HEK293 (cell line): ENCODE data around the gene NR4A3.

Experiments used
- CTCF ChIA-PET: fragments of 350-600 bp; formaldehyde crosslinking; extraction: SDS; loops from one replicate; lab custom pipeline; 2021; ENCODE audit warnings: antibody characterized with exemption; lab: Yijun Ruan, JAX
- POLR2A ChIA-PET: fragments of 300-600 bp; formaldehyde crosslinking; extraction: SDS; loops from one replicate; lab custom pipeline; 2020; ENCODE audit warnings: antibody characterized with exemption, inconsistent platforms; lab: Yijun Ruan, JAX
- H3K27ac ChIP-seq: fragments of 200-500 bp; sonication (Bioruptor generic); 2 replicates; pipeline ENCODE4 v1.5.1; 2014; ENCODE audit warnings: low read depth, low read length, control low read depth, inconsistent platforms; ENCODE audit errors: extremely low read depth
- H3K36me3 ChIP-seq, 2 experiments: fragments of 200-500 bp in 1 of 2; sonication (Bioruptor generic) in 1 of 2; 1 replicate in 1 of 2; 2 replicates in 1 of 2; pipeline ENCODE4 v1.5.1; 2014 to 2017; ENCODE audit warnings: inconsistent platforms in 2 of 2, low read length in 2 of 2; ENCODE audit not compliant: control insufficient read depth in 2 of 2, insufficient read depth in 1 of 2
- H3K4me1 ChIP-seq: fragments of 200-500 bp; sonication (Bioruptor generic); 2 replicates; pipeline ENCODE4 v1.5.1; 2014; ENCODE audit warnings: mild to moderate bottlenecking, low read length, inconsistent platforms; ENCODE audit not compliant: control insufficient read depth, insufficient read depth
- H3K4me3 ChIP-seq: 2 replicates; pipeline ENCODE4 v1.5.1; 2011; ENCODE audit warnings: low read depth, mild to moderate bottlenecking, control low read depth, low read length, moderate library complexity
- H3K9me3 ChIP-seq: fragments of 200-500 bp; sonication (Bioruptor generic); 2 replicates; pipeline ENCODE4 v1.5.1; 2014; ENCODE audit warnings: low read depth, low read length, inconsistent platforms; ENCODE audit not compliant: control insufficient read depth, insufficient read depth
- GLIS1 ChIP-seq: fragments of 450-650 bp; formaldehyde crosslinking; IDR thresholded peaks from 2 replicates; pipeline ENCODE4 v1.5.1; 2016; ENCODE audit warnings: missing biosample characterization, missing genetic modification characterization
- KLF8 ChIP-seq: fragments of 450-650 bp; formaldehyde crosslinking; IDR thresholded peaks from 2 replicates; pipeline ENCODE4 v1.5.1; 2016; ENCODE audit warnings: missing biosample characterization, missing genetic modification characterization
- SETDB1 ChIP-seq: IDR thresholded peaks from one replicate; pipeline ENCODE4 v1.6.1; 2017; ENCODE audit warnings: mild to moderate bottlenecking, low read length, moderate library complexity, mixed read lengths; ENCODE audit not compliant: insufficient read length
- ZBTB20 ChIP-seq: fragments of 450-650 bp; formaldehyde crosslinking; IDR thresholded peaks from 2 replicates; pipeline ENCODE4 v1.5.1; 2016; ENCODE audit warnings: missing biosample characterization, missing genetic modification characterization
- ZFP3 ChIP-seq: fragments of 450-650 bp; formaldehyde crosslinking; IDR thresholded peaks from 2 replicates; pipeline ENCODE4 v1.5.1; 2016; ENCODE audit warnings: low read depth, missing biosample characterization, missing genetic modification characterization
- ZNF184 ChIP-seq: fragments of 450-650 bp; IDR thresholded peaks from 2 replicates; pipeline ENCODE4 v1.5.1; 2018; ENCODE audit warnings: missing biosample characterization, mild to moderate bottlenecking, missing genetic modification characterization
- ZNF354C ChIP-seq: fragments of 450-650 bp; formaldehyde crosslinking; IDR thresholded peaks from 2 replicates; pipeline ENCODE4 v1.5.1; 2016; ENCODE audit warnings: missing biosample characterization, missing genetic modification characterization, low read depth, borderline replicate concordance
- ZNF37A ChIP-seq: fragments of 450-650 bp; IDR thresholded peaks from 2 replicates; pipeline ENCODE4 v1.5.1; 2018; ENCODE audit warnings: missing biosample characterization, missing genetic modification characterization
- ZNF404 ChIP-seq: fragments of 450-650 bp; formaldehyde crosslinking; IDR thresholded peaks from 2 replicates; pipeline ENCODE4 v1.5.1; 2017; ENCODE audit warnings: missing biosample characterization, missing genetic modification characterization
- ZNF426 ChIP-seq: fragments of 450-650 bp; formaldehyde crosslinking; IDR thresholded peaks from 2 replicates; pipeline ENCODE4 v1.5.1; 2017; ENCODE audit warnings: missing biosample characterization, missing genetic modification characterization, mild to moderate bottlenecking, inconsistent platforms, moderate library complexity
- ZNF48 ChIP-seq: fragments of 450-650 bp; formaldehyde crosslinking; IDR thresholded peaks from 2 replicates; pipeline ENCODE4 v1.5.1; 2016; ENCODE audit warnings: missing biosample characterization, missing genetic modification characterization
- ZNF501 ChIP-seq: fragments of 450-650 bp; formaldehyde crosslinking; IDR thresholded peaks from 2 replicates; pipeline ENCODE4 v1.5.1; 2016; ENCODE audit warnings: missing biosample characterization, missing genetic modification characterization
- ZNF510 ChIP-seq: fragments of 450-650 bp; formaldehyde crosslinking; IDR thresholded peaks from 2 replicates; pipeline ENCODE4 v1.5.1; 2018; ENCODE audit warnings: mild to moderate bottlenecking, missing genetic modification characterization, missing biosample characterization; ENCODE audit not compliant: insufficient replicate concordance
- ZNF654 ChIP-seq: fragments of 450-650 bp; formaldehyde crosslinking; IDR thresholded peaks from 2 replicates; pipeline ENCODE4 v1.5.1; 2016; ENCODE audit warnings: low read depth, missing biosample characterization, missing genetic modification characterization
- ZNF660 ChIP-seq: fragments of 450-650 bp; IDR thresholded peaks from 2 replicates; pipeline ENCODE4 v1.5.1; 2018; ENCODE audit warnings: missing biosample characterization, mild to moderate bottlenecking, missing genetic modification characterization
- ZNF707 ChIP-seq: fragments of 450-650 bp; formaldehyde crosslinking; IDR thresholded peaks from 2 replicates; pipeline ENCODE4 v1.5.1; 2016; ENCODE audit warnings: missing biosample characterization, missing genetic modification characterization
- ZNF837 ChIP-seq: fragments of 450-650 bp; formaldehyde crosslinking; IDR thresholded peaks from 2 replicates; pipeline ENCODE4 v1.5.1; 2016; ENCODE audit warnings: missing biosample characterization, missing genetic modification characterization
- TF ChIP-seq, protein P1 (sequence below): fragments of 450-650 bp; formaldehyde crosslinking; IDR thresholded peaks from 2 replicates; pipeline ENCODE4 v1.5.1; 2016; ENCODE audit warnings: missing biosample characterization, missing genetic modification characterization
- TF ChIP-seq, protein P2 (sequence below): fragments of 450-650 bp; formaldehyde crosslinking; IDR thresholded peaks from 2 replicates; pipeline ENCODE4 v1.5.1; 2016; ENCODE audit warnings: missing biosample characterization, missing genetic modification characterization
- TF ChIP-seq, protein P3 (sequence below): fragments of 450-650 bp; formaldehyde crosslinking; IDR thresholded peaks from 2 replicates; pipeline ENCODE4 v1.5.1; 2016; ENCODE audit warnings: missing biosample characterization, missing genetic modification characterization
- TF ChIP-seq, protein P4 (sequence below): fragments of 450-650 bp; formaldehyde crosslinking; IDR thresholded peaks from 2 replicates; pipeline ENCODE4 v1.5.1; 2016; ENCODE audit warnings: missing biosample characterization, missing genetic modification characterization
- TF ChIP-seq, protein P5 (sequence below): fragments of 450-650 bp; formaldehyde crosslinking; IDR thresholded peaks from 2 replicates; pipeline ENCODE4 v1.5.1; 2016; ENCODE audit warnings: missing biosample characterization, missing genetic modification characterization
- TF ChIP-seq, protein P6 (sequence below): fragments of 450-650 bp; formaldehyde crosslinking; IDR thresholded peaks from 2 replicates; pipeline ENCODE4 v1.5.1; 2017; ENCODE audit warnings: missing biosample characterization, missing genetic modification characterization
- TF ChIP-seq, protein P7 (sequence below): fragments of 450-650 bp; formaldehyde crosslinking; IDR thresholded peaks from 2 replicates; pipeline ENCODE4 v1.5.1; 2016; ENCODE audit warnings: missing biosample characterization, missing genetic modification characterization

NR4A3 gene

DNA sequence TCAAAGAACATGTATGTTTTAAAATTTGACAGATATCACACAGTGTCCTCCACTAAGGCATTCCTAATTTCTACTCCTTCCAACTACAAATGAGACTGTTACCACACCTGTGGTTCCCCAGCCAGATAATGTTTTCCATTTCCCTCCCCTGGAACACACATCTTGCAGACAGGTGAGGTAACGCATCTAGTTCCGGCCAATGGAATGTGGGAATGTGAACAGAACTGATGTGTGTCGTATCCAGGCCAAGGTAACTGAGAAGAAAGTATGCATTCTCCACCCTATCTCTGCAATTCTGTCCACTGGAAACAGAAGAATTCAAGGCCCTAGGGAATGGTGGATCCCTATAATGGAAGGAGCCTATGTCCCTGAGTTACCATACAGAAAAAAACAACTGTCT lies 19.9 kb upstream of the NR4A3 start (continued):
- TF ChIP-seq, protein P1, sequence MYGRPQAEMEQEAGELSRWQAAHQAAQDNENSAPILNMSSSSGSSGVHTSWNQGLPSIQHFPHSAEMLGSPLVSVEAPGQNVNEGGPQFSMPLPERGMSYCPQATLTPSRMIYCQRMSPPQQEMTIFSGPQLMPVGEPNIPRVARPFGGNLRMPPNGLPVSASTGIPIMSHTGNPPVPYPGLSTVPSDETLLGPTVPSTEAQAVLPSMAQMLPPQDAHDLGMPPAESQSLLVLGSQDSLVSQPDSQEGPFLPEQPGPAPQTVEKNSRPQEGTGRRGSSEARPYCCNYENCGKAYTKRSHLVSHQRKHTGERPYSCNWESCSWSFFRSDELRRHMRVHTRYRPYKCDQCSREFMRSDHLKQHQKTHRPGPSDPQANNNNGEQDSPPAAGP: no peak

DNA sequence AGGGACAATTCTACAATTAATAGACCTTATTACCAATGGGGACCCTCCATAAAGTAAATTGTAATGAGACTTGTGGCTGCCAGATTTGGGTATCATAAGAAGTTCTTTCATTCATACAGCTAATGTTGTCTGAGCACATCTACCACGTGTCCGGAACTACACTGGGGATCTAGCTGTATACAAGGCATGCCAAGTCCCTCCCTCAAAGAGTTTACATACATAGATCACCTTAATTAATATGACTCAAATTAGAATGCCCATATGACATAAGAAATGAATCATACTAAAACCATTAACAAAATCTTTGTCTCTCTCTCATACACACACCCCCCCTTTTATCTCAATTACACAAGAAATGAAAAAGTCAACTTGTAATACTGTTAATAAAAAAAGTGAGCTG lies 18.0 kb upstream of the NR4A3 start:
- no peak for TF ChIP-seq ZNF660 (tag by site-specific recombination)
- TF ChIP-seq, protein P2, sequence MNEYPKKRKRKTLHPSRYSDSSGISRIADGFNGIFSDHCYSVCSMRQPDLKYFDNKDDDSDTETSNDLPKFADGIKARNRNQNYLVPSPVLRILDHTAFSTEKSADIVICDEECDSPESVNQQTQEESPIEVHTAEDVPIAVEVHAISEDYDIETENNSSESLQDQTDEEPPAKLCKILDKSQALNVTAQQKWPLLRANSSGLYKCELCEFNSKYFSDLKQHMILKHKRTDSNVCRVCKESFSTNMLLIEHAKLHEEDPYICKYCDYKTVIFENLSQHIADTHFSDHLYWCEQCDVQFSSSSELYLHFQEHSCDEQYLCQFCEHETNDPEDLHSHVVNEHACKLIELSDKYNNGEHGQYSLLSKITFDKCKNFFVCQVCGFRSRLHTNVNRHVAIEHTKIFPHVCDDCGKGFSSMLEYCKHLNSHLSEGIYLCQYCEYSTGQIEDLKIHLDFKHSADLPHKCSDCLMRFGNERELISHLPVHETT (tag by site-specific recombination): no peak
- TF ChIP-seq, protein P3, sequence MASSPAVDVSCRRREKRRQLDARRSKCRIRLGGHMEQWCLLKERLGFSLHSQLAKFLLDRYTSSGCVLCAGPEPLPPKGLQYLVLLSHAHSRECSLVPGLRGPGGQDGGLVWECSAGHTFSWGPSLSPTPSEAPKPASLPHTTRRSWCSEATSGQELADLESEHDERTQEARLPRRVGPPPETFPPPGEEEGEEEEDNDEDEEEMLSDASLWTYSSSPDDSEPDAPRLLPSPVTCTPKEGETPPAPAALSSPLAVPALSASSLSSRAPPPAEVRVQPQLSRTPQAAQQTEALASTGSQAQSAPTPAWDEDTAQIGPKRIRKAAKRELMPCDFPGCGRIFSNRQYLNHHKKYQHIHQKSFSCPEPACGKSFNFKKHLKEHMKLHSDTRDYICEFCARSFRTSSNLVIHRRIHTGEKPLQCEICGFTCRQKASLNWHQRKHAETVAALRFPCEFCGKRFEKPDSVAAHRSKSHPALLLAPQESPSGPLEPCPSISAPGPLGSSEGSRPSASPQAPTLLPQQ (tag by site-specific recombination): no peak
- TF ChIP-seq, protein P4, sequence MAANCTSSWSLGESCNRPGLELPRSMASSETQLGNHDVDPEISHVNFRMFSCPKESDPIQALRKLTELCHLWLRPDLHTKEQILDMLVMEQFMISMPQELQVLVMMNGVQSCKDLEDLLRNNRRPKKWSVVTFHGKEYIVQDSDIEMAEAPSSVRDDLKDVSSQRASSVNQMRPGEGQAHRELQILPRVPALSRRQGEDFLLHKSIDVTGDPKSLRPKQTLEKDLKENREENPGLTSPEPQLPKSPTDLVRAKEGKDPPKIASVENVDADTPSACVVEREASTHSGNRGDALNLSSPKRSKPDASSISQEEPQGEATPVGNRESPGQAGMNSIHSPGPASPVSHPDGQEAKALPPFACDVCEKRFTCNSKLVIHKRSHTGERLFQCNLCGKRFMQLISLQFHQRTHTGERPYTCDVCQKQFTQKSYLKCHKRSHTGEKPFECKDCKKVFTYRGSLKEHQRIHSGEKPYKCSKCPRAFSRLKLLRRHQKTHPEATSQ (tag by site-specific recombination): no peak
- TF ChIP-seq ZBTB20 (tag by site-specific recombination): no peak
- TF ChIP-seq ZNF510 (tag by site-specific recombination): no peak
- no peak for TF ChIP-seq ZNF184 (tag by site-specific recombination)
- TF ChIP-seq SETDB1: no peak
- no peak for TF ChIP-seq ZNF707 (tag by site-specific recombination)
- no peak for TF ChIP-seq ZNF426
- no peak for TF ChIP-seq ZNF37A (tag by site-specific recombination)
- TF ChIP-seq KLF8: no peak
- TF ChIP-seq ZFP3 (tag by site-specific recombination): no peak
- no peak for TF ChIP-seq ZNF354C (tag by site-specific recombination)
- ChIA-PET CTCF (interaction anchor here (0.6 kb wide), 2 partner anchors 86 to 711 kb away, joined by 3 to 4 read pairs; no protein-coding TSS in a partner anchor), POLR2A (no interaction called here)
- Histone ChIP-seq H3K36me3 (peaks cover 0 to 8% of the 10 kb centered on the region in 2 experiments; a peak in 1 of 3 replicates), H3K4me1 (no peaks in the 10 kb centered on the region), H3K9me3 (no peaks in the 10 kb centered on the region), H3K4me3 (no peak overlapping the region), H3K27ac (no peak overlapping the region)

DNA sequence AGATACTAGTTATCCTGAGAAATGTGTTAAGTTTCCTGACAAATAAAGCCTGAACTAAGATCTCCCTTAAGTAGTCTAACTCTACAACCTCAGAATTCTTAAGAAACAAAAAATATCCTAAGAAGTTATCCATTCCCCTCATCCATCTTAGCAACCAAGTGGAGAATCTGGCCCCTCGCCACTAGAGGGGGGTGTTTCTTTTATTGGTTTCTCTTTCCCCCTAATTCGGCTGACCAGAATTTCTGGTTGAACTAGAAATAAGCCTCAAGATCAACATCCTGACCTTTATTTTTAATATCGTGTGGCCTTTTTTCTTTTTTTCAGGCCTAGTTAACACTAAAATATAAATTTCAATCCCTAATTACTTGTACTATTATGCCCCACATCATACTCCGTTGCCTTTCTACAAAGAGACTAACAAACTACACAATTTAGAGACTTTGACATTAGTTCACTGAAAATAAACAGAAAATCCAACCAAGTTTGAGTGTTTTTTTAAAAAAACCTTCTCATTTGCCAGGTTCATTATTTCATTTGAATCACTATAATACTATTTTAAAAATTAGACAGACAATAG lies 14.3 kb upstream of the NR4A3 start:
- H3K4me3 ChIP-seq: no peak overlapping the region
- TF ChIP-seq, protein P5, sequence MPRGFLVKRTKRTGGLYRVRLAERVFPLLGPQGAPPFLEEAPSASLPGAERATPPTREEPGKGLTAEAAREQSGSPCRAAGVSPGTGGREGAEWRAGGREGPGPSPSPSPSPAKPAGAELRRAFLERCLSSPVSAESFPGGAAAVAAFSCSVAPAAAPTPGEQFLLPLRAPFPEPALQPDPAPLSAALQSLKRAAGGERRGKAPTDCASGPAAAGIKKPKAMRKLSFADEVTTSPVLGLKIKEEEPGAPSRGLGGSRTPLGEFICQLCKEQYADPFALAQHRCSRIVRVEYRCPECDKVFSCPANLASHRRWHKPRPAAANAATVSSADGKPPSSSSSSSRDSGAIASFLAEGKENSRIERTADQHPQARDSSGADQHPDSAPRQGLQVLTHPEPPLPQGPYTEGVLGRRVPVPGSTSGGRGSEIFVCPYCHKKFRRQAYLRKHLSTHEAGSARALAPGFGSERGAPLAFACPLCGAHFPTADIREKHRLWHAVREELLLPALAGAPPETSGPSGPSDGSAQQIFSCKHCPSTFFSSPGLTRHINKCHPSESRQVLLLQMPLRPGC (tag by site-specific recombination): no peak
- no peak for TF ChIP-seq ZNF404 (tag by site-specific recombination)
- TF ChIP-seq KLF8: no peak
- TF ChIP-seq ZNF654 (tag by site-specific recombination): peak; percentile 49
- TF ChIP-seq ZNF837 (tag by site-specific recombination): no peak
- TF ChIP-seq ZNF48 (tag by site-specific recombination): no peak
- TF ChIP-seq ZNF501 (tag by site-specific recombination): no peak
- TF ChIP-seq, protein P6, sequence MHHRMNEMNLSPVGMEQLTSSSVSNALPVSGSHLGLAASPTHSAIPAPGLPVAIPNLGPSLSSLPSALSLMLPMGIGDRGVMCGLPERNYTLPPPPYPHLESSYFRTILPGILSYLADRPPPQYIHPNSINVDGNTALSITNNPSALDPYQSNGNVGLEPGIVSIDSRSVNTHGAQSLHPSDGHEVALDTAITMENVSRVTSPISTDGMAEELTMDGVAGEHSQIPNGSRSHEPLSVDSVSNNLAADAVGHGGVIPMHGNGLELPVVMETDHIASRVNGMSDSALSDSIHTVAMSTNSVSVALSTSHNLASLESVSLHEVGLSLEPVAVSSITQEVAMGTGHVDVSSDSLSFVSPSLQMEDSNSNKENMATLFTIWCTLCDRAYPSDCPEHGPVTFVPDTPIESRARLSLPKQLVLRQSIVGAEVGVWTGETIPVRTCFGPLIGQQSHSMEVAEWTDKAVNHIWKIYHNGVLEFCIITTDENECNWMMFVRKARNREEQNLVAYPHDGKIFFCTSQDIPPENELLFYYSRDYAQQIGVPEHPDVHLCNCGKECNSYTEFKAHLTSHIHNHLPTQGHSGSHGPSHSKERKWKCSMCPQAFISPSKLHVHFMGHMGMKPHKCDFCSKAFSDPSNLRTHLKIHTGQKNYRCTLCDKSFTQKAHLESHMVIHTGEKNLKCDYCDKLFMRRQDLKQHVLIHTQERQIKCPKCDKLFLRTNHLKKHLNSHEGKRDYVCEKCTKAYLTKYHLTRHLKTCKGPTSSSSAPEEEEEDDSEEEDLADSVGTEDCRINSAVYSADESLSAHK: peak; percentile 54; the same call in 1 of the 2 replicates
- TF ChIP-seq, protein P7, sequence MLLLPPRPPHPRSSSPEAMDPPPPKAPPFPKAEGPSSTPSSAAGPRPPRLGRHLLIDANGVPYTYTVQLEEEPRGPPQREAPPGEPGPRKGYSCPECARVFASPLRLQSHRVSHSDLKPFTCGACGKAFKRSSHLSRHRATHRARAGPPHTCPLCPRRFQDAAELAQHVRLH (tag by site-specific recombination): no peak
- TF ChIP-seq GLIS1 (tag by site-specific recombination): no peak
- no peaks in the 10 kb centered on the region for H3K9me3 ChIP-seq
- CTCF ChIA-PET: no interaction called here
- H3K4me1 ChIP-seq: peaks cover 12% of the 10 kb centered on the region
- POLR2A ChIA-PET: no interaction called here
- no peak overlapping the region for H3K27ac ChIP-seq
- H3K36me3 ChIP-seq: peaks cover 0 to 5% of the 10 kb centered on the region in 2 experiments; a peak in 1 of 3 replicates
